ENCODE data around the gene COG2. TPM values are rescaled to one million over a fixed set of nuclear protein-coding genes. Genes with fewer than 3 reads are reported as not detected.

Gene COG2
- total RNA-seq: 17.9 and 22.7 TPM in 2 replicates

GRCh38 chr1:230642263-230642959, at the start of gene COG2:
Gene COG2, plus strand, starts transcription at chr1:230642481. Its CDS starts 126 bp downstream, at chr1:230642607.

GRCh38 chr1:230713915-230714764, 71.9 kb downstream of the COG2 start, which contains the start of gene AGT:
Gene AGT, minus strand, starts transcription at chr1:230714122. Its CDS starts 3,299 bp downstream, at chr1:230710823.

Other genes starting within 250 kb of the COG2 start
- gene PGBD5, start 216.1 kb upstream of the COG2 start, total RNA-seq: under 0.01 and 0.09 TPM in 2 replicates
- gene AGT, start 71.6 kb downstream of the COG2 start, total RNA-seq: 0.09 TPM in 1 of 2 replicates, not detected in the other
- not detected in 2 replicates for gene CAPN9, start 104.9 kb downstream of the COG2 start, total RNA-seq
- gene C1orf198, start 226.0 kb downstream of the COG2 start, total RNA-seq: 9.4 and 17.8 TPM in 2 replicates

Measured in endothelial cell of coronary artery (primary cell).